Measurements from ENCODE around the gene JCAD.
"Not testable (repeated sequence)": the region's sequence is repeated elsewhere in the genome, so short reads cannot be mapped to it uniquely, and the experiment has no call there.

Gene JCAD

DNA sequence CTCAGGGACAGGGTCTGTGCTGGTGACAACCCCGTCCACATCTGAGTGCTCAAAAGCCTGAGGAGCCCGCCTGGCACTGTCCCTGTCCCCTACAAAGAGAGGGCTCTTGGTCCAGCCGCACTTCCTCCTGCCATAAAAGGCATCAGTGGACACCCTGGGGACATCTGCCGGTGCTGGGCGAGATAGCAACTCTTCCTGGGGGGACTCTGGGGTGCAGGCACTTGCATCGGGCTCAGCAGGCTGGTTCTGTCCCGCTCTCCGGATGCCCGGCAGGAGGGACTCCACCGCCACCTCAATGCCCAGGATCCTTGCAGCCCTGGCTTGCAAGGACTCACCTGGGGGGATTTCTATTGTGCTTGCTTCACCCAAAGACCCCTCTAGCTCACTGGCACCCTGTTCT, 32.8 kb downstream of the JCAD start:
- DNase-seq (ENCODE audit: low read depth), result no peak

DNA sequence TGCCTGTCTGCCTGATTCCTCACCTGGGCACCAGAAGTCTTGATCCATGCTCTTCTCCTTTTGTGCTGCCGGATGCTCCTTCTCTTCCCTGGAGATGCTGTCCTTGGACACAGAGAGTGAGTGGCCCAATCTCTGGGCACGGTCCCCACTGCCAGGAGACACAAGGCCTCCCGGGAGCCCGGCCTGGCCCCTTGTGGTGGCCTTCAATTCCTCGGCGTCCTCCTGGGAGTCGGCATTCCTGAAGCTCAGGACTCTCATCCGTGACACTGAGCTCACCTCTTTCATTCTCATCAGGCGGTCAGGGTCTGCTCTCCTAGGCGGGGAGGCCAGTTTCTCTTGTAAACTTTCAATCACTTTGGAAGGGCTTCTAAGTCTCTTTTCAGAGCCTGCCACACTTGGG, 33.3 kb downstream of the JCAD start:
- DNase-seq (ENCODE audit: low read depth), result no peak

DNA sequence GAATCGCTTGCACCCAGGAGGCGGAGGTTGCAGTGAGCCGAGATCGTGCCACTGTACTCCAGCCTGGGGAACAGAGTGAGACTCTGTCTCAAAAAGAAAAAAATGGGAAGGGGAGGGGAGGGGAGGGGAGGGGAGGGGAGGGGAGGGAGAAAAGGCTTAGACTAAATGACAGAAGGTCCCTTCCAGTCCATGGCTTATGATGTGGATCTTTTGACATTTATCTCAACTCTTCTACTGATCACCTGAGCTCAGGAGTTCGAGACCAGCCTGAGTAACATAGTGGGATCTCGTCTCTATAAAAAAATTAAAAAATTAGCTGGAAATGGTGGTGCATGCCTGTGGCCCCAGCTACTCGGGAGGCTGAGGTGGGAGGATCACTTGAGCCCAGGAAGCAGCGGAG, 34.0 kb downstream of the JCAD start:
- not testable (repeated sequence) for DNase-seq (ENCODE audit: low read depth)

DNA sequence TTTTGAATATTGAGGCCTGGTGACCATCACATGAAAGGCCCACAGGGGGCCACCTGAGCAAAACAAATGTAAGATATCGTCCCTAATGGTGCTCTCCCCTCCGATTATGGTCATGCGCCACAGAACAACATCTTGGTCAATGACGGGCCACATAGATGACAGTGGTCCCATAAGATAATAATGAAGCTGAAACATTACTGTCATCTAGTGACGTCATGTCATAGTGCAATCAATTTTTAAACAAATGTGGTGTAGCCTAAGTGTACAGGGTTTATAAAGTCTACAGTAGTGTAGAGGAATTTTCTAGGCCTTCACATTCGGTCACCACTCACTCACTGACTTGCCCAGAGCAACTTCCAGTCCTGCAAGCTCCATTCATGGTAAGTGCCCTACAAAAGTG, 36.8 kb downstream of the JCAD start:
- DNase-seq (ENCODE audit: low read depth), result no peak

DNA sequence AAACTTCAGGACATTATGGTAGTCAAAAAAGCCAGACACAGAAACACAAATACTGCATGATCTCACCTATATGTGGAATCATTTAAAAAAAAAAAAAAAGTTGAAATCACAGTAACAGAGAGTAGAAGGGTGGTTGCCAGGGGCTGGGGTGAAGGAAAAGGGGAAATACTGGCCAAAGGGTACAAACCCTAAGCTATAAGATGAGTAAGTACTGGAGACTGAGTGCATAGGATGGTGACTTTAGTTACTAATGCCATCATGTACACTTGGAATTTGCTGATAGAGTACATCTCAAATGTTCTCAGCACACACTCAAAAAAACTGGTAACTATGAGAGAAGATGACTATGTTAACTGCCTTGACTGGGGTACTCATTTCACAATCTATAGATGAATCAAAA, 39.9 kb downstream of the JCAD start:
- no peak for DNase-seq (ENCODE audit: low read depth)

- no peak for DNase-seq (ENCODE audit: low read depth)
Observed at GRCh38 chr10:30018496-30018895, 40.9 kb downstream of the JCAD start.

DNA sequence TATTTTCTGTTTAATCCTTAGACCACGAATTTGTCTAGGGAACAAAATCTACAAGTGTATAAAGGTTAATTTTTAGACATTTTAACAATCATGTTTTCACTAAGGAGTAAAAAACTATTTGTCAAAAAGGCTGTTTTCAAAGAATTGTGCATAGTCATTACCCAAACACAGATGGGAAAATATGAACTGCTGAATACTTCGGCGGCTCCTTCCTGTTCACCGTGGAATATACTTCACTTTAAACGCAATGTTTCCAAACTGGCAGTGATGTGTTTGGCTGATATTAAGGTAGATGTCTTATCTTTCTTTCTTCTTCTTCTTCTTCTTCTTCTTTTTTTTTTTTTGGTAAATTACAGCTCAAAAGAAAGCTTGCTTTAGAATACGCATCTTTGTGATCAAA, 41.4 kb downstream of the JCAD start:
- no peak for DNase-seq (ENCODE audit: low read depth)

GRCh38 chr10:30017556-30017955, 41.8 kb downstream of the JCAD start:
- no peak for DNase-seq (ENCODE audit: low read depth)

DNA sequence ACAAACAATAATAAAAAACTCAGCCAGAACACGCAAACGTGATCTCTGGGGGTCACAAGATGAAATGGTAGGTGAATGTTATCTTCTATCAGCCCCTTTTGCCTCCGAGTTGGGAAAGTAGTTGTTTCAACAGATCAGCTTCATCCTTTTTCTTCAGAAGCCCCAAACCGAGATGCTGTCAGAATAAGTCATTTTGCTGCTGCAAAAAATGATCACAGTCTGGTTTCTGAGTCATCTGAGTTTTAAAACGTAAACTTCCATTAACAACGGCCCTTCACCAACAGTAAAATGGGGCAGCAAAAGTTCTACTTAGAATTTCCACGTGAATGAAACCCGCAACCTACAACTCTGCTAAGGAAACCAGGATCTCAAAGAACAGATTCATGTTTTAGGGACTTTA, 44.9 kb downstream of the JCAD start:
- no peak for DNase-seq (ENCODE audit: low read depth)

DNA sequence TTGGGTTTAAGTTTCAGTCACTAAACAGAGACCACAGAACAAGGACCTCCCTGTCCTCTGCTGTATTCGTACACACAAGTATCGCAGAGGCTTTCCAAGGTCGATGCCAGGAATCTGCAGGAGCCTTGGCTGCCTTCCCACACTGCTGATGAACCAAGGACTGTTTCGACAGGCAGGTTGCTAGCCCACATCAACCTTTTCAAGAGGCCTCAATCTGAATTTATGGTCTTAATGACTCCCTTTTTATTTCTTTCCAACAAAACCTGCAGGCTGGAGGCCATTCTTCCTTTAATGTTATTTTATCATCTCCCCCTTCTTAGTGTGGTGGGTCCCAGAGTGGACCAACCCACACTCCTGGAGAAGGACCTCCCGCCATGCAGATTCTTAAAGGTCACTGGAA, 45.6 kb downstream of the JCAD start:
- DNase-seq (ENCODE audit: low read depth), result no peak

DNA sequence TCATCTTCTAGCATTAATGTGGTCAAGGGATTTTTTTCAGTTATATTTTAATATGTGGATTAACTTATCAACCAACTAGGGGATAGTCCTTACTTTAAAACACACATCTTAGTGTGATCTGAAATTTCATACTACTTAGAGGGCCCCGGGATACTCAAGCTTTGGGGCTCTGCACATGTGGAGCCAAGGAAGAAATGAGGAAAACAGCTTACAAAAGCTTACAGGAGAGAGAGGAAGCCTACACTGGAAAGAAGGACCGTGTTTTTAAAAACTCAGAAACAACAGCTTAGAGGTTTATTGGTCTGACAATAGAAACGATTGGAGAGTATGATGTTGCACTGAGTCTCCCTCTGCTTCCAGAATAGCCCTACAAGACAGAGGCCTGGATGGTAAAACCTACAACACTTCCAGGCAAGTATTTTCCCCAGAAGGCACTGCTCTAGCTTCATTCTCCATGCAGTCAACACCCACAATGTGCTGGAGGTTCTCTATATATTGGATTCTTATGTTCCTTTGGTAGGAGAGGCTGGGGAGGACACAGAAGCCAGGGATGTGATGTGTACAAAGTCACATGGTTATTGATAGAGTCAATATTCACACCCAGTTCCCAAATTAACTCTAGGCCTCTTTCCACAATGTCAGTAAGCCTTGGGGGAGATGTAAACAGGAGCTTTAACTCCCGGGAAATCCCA, 47.3 kb downstream of the JCAD start:
- no peak for DNase-seq (ENCODE audit: low read depth)

- DNase-seq (ENCODE audit: low read depth), result no peak
Observed at GRCh38 chr10:30011396-30011795, 48.0 kb downstream of the JCAD start.

GRCh38 chr10:30007406-30007805, 52.0 kb downstream of the JCAD start:
- DNase-seq (ENCODE audit: low read depth), result no peak

GRCh38 chr10:30006410-30006809, 53.0 kb downstream of the JCAD start:
- no peak for DNase-seq (ENCODE audit: low read depth)

DNA sequence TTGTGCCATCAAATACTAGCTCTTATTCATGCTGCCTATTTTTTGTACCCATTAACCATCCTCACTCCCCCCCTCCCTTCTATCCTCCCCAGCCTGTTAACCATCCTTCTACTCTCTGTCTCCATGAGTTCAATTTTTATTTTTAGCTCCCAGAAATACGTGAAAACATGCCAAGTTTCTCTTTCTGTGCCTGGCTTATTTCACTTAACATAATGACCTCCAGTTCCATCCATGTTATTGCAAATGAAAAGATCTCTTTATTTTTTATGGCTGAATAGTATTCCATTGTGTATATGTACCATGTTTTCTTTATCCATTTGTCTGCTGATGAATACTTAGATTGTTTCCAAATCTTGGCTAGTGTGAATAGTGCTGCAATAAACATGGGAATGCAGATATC, 54.3 kb downstream of the JCAD start:
- not testable (repeated sequence) for DNase-seq (ENCODE audit: low read depth)

- DNase-seq (ENCODE audit: low read depth), result peak; percentile 53
Observed at GRCh38 chr10:30002426-30003266, 56.7 kb downstream of the JCAD start.

GRCh38 chr10:30000802-30001571, 58.4 kb downstream of the JCAD start:
- no peak for DNase-seq (ENCODE audit: low read depth)

- DNase-seq (ENCODE audit: low read depth), result peak; percentile 61
Observed at GRCh38 chr10:29998142-29998808, 61.1 kb downstream of the JCAD start.

DNA sequence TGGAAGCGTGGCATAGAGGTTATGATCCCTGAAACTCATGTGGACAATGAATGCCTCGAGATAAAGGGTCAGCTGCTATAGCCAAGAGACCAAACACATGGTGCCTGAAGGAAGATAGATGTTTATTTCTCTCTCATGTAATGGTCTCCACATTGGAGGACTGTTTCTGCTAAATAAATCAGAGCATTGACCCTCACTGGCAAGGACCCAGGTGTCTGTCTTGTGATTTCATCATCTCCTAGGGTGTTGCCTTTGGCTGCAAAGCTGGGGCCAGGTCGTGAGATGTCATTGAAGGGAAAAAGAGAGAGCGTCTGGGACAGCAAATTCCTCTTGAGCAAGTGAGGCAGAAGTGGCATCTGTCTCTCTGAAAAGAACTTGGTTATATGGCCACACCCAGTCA, 64.6 kb downstream of the JCAD start:
- no peak for DNase-seq (ENCODE audit: low read depth)

- DNase-seq (ENCODE audit: low read depth), result no peak
Observed at GRCh38 chr10:29993319-29993915, 66.0 kb downstream of the JCAD start.

- no peak for DNase-seq (ENCODE audit: low read depth)
Observed at GRCh38 chr10:29992914-29993313, 66.5 kb downstream of the JCAD start.

DNA sequence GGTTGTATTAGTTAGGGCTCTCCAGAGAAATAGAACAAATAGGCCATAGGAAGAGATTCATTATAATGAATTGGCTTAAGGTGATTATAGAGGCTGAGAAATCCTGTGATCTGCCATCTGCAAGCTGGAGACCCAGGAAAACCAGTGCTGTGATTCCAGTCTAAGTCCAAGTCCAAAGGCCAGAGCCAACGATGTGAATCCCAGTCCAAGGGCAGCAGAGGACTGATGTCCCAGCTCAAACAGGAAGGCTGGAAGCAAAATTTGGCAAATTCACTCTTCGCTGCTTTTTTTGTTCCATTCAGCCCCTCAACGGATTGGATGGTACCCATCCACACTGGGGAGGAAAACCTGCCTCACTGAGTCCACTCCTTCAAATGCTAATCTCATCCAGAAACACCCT, 68.0 kb downstream of the JCAD start:
- no peak for DNase-seq (ENCODE audit: low read depth)
